AG09319 (cell line): ENCODE data around the gene DCAF12.
"Not testable (repeated sequence)": the region's sequence is repeated elsewhere in the genome, so short reads cannot be mapped to it uniquely, and the experiment has no call there.

Source experiments
- DNase-seq: peaks from one replicate; pipeline ENCODE4 v3.0.0-alpha.2; 2010; ENCODE audit warnings: low read depth; ENCODE audit errors: extremely low read depth
- CTCF ChIP-seq: IDR thresholded peaks from 2 replicates; pipeline ENCODE4 v1.5.1; 2011; ENCODE audit warnings: low read depth, mild to moderate bottlenecking, inconsistent platforms, low read length, moderate library complexity

DCAF12 gene

GRCh38 chr9:34048727-34049629, 77.5 kb downstream of the DCAF12 start, which contains the start of gene UBAP2:
TSS of gene UBAP2 (minus strand) at chr9:34048887. CDS start at chr9:34017148, 31,739 bp downstream.
- peak; percentile 88 for DNase-seq
- TF ChIP-seq CTCF = no peak

- TF ChIP-seq CTCF = no peak
- DNase-seq = no peak
These were observed 78.4 kb downstream of the DCAF12 start for GRCh38 chr9:34047864-34048726.

GRCh38 chr9:34046784-34047379, 79.6 kb downstream of the DCAF12 start:
- no peak for DNase-seq
- no peak for TF ChIP-seq CTCF

- no peak for DNase-seq
- no peak for TF ChIP-seq CTCF
These were observed 80.6 kb downstream of the DCAF12 start for GRCh38 chr9:34045903-34046302.

- not testable (repeated sequence) for DNase-seq
These were observed 84.4 kb downstream of the DCAF12 start for GRCh38 chr9:34042074-34042473.

GRCh38 chr9:34038851-34039250, 87.6 kb downstream of the DCAF12 start:
- DNase-seq = not testable (repeated sequence)

- TF ChIP-seq CTCF = no peak
- no peak for DNase-seq
These were observed 88.9 kb downstream of the DCAF12 start for GRCh38 chr9:34037626-34038025.

GRCh38 chr9:34036625-34037024, 89.9 kb downstream of the DCAF12 start:
- no peak for TF ChIP-seq CTCF

More at GRCh38 chr9:34036625-34037024, 89.9 kb downstream of the DCAF12 start:
- DNase-seq = no peak
